Glutamatergic neuron (in vitro differentiated cells): ENCODE measurements around the gene DNAJC1. TPM values are rescaled to one million over a fixed set of nuclear protein-coding genes. Genes with fewer than 3 reads are reported as not detected.
"Not testable (repeated sequence)": the region's sequence is repeated elsewhere in the genome, so short reads cannot be mapped to it uniquely, and the experiment has no call there.

Experiments
- DNase-seq: peaks from one replicate; pipeline ENCODE4 v3.0.0; 2022
- H3K27ac Mint-ChIP-seq: one replicate; pipeline ENCODE4 v1.8.0; 2020; ENCODE audit warnings: mild to moderate bottlenecking, mixed read lengths, inconsistent platforms; ENCODE audit not compliant: unreplicated experiment
- H3K27me3 Mint-ChIP-seq: one replicate; pipeline ENCODE4 v1.8.0; 2020; ENCODE audit warnings: mild to moderate bottlenecking, moderate library complexity, mixed read lengths, inconsistent platforms; ENCODE audit not compliant: unreplicated experiment
- H3K36me3 Mint-ChIP-seq: one replicate; pipeline ENCODE4 v1.8.0; 2020; ENCODE audit warnings: mild to moderate bottlenecking, mixed read lengths, inconsistent platforms; ENCODE audit not compliant: unreplicated experiment
- H3K4me1 Mint-ChIP-seq: one replicate; pipeline ENCODE4 v1.8.0; 2020; ENCODE audit warnings: mild to moderate bottlenecking, low read depth, mixed read lengths, inconsistent platforms; ENCODE audit not compliant: unreplicated experiment
- H3K4me3 Mint-ChIP-seq: one replicate; pipeline ENCODE4 v1.8.0; 2020; ENCODE audit warnings: mild to moderate bottlenecking, mixed read lengths, inconsistent platforms; ENCODE audit not compliant: unreplicated experiment
- H3K9me3 Mint-ChIP-seq: one replicate; pipeline ENCODE4 v1.8.0; 2020; ENCODE audit warnings: mild to moderate bottlenecking, moderate library complexity, mixed read lengths, inconsistent platforms; ENCODE audit not compliant: unreplicated experiment
- total RNA-seq: library from RNA; stranded (reverse); fragmentation: NEBNext Ultra II Directional; extraction: Animal tissue kit (Norgen Biotek cat#: 25700); gene quantifications from one replicate; pipeline ENCODE4 v1.2.1, GENCODE V29; 2021; ENCODE audit not compliant: unreplicated experiment
- TF ChIP-seq, protein P1 (sequence below): fragments of 200-600 bp; sonication (generic); IDR thresholded peaks from one replicate; pipeline ENCODE4 v1.5.0; 2021; ENCODE audit not compliant: partially characterized antibody, unreplicated experiment

The DNAJC1 gene
- total RNA-seq, 1 donor from 2014 or later, result 4.3 TPM

DNA sequence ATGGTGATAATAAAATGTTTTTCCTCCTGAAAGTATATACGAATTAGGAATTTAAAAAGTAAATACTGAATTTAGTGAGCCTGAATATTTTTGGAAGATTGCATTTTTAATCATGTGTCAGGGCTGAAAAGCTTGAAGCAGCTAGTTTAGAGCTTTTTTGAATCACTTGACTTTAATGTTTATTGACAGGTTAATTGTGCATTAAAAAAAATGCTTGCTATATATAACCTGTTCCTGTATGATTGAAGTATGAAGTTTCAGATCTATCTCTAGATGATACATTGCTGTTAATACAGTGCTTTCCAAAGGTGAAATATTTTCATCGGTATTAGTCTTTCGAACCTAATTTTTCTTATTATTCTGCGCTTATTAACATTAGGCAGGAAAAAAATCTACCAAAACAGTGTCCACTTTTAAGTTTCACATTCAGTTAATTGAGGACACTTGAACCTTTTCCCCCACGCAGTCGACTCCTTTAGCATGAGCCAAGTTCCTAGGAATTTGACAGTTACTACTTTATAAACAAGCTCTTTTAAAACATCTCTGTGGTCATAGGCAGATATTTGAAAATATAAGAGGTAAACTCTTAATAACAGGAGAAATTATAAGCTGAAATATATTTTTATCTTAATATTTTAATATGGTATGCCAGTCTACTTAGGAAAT lies 282.4 kb downstream of the DNAJC1 start:
- H3K4me1 Mint-ChIP-seq, result peaks cover 10% of the 10 kb centered on the region
- no peaks in the 10 kb centered on the region for H3K9me3 Mint-ChIP-seq
- DNase-seq, result no peak
- TF ChIP-seq, protein P1, sequence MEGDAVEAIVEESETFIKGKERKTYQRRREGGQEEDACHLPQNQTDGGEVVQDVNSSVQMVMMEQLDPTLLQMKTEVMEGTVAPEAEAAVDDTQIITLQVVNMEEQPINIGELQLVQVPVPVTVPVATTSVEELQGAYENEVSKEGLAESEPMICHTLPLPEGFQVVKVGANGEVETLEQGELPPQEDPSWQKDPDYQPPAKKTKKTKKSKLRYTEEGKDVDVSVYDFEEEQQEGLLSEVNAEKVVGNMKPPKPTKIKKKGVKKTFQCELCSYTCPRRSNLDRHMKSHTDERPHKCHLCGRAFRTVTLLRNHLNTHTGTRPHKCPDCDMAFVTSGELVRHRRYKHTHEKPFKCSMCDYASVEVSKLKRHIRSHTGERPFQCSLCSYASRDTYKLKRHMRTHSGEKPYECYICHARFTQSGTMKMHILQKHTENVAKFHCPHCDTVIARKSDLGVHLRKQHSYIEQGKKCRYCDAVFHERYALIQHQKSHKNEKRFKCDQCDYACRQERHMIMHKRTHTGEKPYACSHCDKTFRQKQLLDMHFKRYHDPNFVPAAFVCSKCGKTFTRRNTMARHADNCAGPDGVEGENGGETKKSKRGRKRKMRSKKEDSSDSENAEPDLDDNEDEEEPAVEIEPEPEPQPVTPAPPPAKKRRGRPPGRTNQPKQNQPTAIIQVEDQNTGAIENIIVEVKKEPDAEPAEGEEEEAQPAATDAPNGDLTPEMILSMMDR, result no peak
- H3K27ac Mint-ChIP-seq, result no peak overlapping the region
- H3K4me3 Mint-ChIP-seq, result no peak overlapping the region
- H3K27me3 Mint-ChIP-seq, result peaks cover 1% of the 10 kb centered on the region
- no peaks in the 10 kb centered on the region for H3K36me3 Mint-ChIP-seq

DNA sequence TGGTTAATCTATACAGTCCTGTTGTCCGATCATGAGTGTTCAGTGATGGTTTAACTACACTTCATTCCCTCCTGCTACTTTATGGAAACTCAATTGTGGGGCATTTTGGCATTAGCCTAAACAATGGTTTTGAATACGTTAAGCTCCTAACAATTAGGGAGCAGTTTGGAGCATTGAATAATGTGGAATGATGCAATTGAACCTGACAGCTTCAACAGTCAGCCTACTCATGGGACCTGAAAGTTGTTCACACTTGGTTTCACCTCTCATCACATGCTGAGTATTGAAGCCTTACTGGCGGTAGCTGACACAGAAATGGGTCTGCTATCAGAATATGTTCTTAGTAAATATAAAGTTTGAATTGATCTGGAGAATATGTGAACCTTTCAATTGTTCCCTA lies 283.4 kb downstream of the DNAJC1 start:
- Mint-ChIP-seq H3K27ac (no peak overlapping the region), H3K9me3 (no peaks in the 10 kb centered on the region), H3K4me3 (no peak overlapping the region), H3K27me3 (peaks cover 1% of the 10 kb centered on the region), H3K36me3 (no peaks in the 10 kb centered on the region), H3K4me1 (peaks cover 9% of the 10 kb centered on the region)
- TF ChIP-seq, protein P1, result no peak
- no peak for DNase-seq

GRCh38 chr10:21719502-21719901 lies 284.0 kb downstream of the DNAJC1 start:
- H3K4me1 Mint-ChIP-seq, result peaks cover 8% of the 10 kb centered on the region
- no peak overlapping the region for H3K27ac Mint-ChIP-seq
- no peaks in the 10 kb centered on the region for H3K9me3 Mint-ChIP-seq
- TF ChIP-seq, protein P1, result no peak
- no peak overlapping the region for H3K4me3 Mint-ChIP-seq
- peaks cover 1% of the 10 kb centered on the region for H3K27me3 Mint-ChIP-seq
- H3K36me3 Mint-ChIP-seq, result no peaks in the 10 kb centered on the region
- DNase-seq, result no peak

DNA sequence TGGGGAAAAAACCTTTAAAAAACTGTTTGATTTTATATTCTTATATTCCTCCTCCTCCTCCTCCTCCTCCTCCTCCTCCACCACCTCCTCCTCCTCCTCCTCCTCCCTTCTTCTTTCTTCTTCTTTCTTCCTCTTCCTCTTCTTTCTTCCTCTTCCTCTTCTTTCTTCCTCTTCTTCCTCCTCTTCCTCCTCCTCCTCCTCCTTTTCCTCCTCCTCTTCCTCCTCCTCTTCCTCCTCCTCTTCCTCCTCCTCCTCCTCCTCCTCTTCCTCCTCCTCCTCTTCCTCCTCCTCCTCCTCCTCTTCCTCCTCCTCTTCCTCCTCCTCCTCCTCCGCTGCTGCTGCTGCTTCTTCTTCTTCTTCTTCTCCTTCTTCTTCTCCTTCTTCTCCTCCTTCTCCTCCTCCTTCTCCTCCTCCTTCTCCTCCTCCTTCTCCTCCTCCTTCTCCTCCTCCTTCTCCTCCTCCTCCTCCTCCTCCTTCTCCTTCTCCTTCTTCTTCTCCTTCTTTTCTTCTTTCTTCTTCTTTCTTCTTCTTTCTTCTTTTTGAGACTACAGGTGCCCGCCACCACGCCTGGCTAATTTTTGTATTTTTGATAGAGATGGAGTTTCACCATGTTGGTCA lies 286.0 kb downstream of the DNAJC1 start:
- not testable (repeated sequence) for H3K9me3 Mint-ChIP-seq, H3K4me1 Mint-ChIP-seq, DNase-seq, H3K36me3 Mint-ChIP-seq, H3K27me3 Mint-ChIP-seq, H3K4me3 Mint-ChIP-seq, H3K27ac Mint-ChIP-seq

GRCh38 chr10:21715531-21716195 lies 287.9 kb downstream of the DNAJC1 start:
- Mint-ChIP-seq H3K27ac (no peak overlapping the region), H3K4me1 (no peaks in the 10 kb centered on the region), H3K27me3 (peaks cover 1% of the 10 kb centered on the region), H3K36me3 (no peaks in the 10 kb centered on the region), H3K9me3 (no peaks in the 10 kb centered on the region), H3K4me3 (no peak overlapping the region)
- no peak for DNase-seq
- TF ChIP-seq, protein P1, result no peak
